Lung microvascular endothelial cell (primary cell): ENCODE results near the gene URGCP. TPM values are rescaled to one million over a fixed set of nuclear protein-coding genes. Genes with fewer than 3 reads are reported as not detected.
"Not testable (repeated sequence)": the region's sequence is repeated elsewhere in the genome, so short reads cannot be mapped to it uniquely, and the experiment has no call there.

Experiments used
- DNase-seq, 2 donors: peaks; one replicate each; pipeline versions ENCODE4 v3.0.0 to v3.0.0-alpha.2; 2010; ENCODE audit warnings: low read depth in 2 of 2
- total RNA-seq: library from RNA; depleted of rRNA; stranded (reverse); fragments of >200 nt; gene quantifications from 2 replicates; pipeline ENCODE4 v1.2.1, GENCODE V29; 2014

Gene URGCP
- total RNA-seq, 1 donor from 2014 or later: 20.0 TPM

DNA sequence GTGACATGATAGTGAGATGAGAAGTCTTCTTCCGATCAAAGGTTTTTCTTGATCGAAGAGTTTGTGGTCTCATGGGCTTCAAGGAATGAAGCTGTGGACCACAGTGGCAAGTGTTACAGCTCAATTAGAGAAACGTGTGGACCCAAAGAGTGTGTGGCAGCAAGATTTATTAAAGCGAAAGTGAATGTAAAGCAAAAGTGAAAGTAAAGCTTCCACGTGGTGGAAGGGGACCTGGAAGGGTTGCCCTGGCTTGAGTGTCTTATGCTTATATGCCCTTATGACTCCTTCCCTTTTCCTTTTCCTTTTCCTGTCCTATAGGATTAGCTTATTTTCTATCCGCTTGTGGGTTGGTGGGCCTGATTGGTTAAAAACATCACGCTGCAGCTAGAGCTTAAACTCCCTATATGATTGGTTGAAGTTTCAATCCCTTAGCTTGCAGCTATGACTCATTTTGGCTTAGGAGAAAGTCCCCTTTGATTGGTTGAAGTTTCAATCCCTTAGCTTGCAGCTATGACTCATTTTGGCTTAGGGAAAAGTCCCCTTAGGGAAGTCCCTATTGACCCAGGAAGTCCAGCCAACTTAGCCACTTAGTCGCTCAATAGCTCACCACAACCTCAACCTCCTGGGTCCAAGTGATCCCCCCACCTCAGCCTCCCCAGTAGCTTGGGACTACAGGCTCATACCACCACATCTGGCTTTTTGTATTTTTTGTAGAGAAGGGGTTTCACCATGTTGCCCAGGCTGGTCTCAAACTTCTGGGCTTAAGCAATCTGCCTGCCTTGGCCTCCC is 71.7 kb downstream of the URGCP start:
- peak; percentile 49 to 60 for DNase-seq

GRCh38 chr7:43830917-43831316 is 75.5 kb downstream of the URGCP start:
- DNase-seq: not testable (repeated sequence)

Other genes starting within 250 kb of the URGCP start
- 27.0 and 29.4 TPM in 2 replicates for gene COA1, start 177.1 kb downstream of the URGCP start, total RNA-seq
- 20.0 and 21.6 TPM in 2 replicates for gene BLVRA, start 147.9 kb downstream of the URGCP start, total RNA-seq
- gene MRPS24, start 37.1 kb downstream of the URGCP start, total RNA-seq: 49.6 and 61.7 TPM in 2 replicates
- gene UBE2D4, start 19.8 kb upstream of the URGCP start, total RNA-seq: 4.8 and 8.3 TPM in 2 replicates
- gene SPDYE1, start 91.3 kb upstream of the URGCP start, total RNA-seq: not detected in 2 replicates
- gene DBNL, start 138.1 kb upstream of the URGCP start, total RNA-seq: 85.9 and 97.8 TPM in 2 replicates
- under 0.01 TPM in 1 of 2 replicates, not detected in the other for gene PGAM2, start 159.0 kb upstream of the URGCP start, total RNA-seq
- 4.1 and 7.1 TPM in 2 replicates for gene POLM, start 175.9 kb upstream of the URGCP start, total RNA-seq
- gene AEBP1, start 197.7 kb upstream of the URGCP start, total RNA-seq: 9.2 and 19.8 TPM in 2 replicates
- 39.5 and 47.5 TPM in 2 replicates for gene POLD2, start 217.0 kb upstream of the URGCP start, total RNA-seq
- gene MYL7, start 234.7 kb upstream of the URGCP start, total RNA-seq: not detected in 2 replicates